ENCODE data around the gene KRTAP10-4. TPM values are rescaled to one million over a fixed set of nuclear protein-coding genes. Genes with fewer than 3 reads are reported as not detected.

Gene KRTAP10-4
- total and polyA plus RNA-seq, 2 of the 4 experiments (the other 2 are of a cell fraction) = not detected

GRCh38 chr21:44614961-44615391 is 41.4 kb downstream of the KRTAP10-4 start:
- no peaks in the 10 kb centered on the region for H3K36me3 ChIP-seq (ENCODE audit: control insufficient read depth, insufficient read depth, low read length)
- no peak overlapping the region for H4K91ac ChIP-seq (ENCODE audit: insufficient read depth, low read depth, low read length)
- no peak overlapping the region for H3K4me2 ChIP-seq (ENCODE audit: low read depth, low read length)
- no peak overlapping the region for H2AK9ac ChIP-seq (replicated peaks; ENCODE audit: low read depth, low read length, poor library complexity)
- dilution Hi-C loops (cut with HindIII; ENCODE audit: low sequenced_read_pairs, unreplicated experiment) (no loop called here), intact Hi-C loops (cut with micrococcal nuclease) (no loop called here), in situ Hi-C loops (cut with MboI; ENCODE audit: low sequenced_read_pairs) (no loop called here)
- H3K27ac ChIP-seq (ENCODE audit: insufficient read depth, low read length) = no peak overlapping the region
- no TSS peak for BruUV-seq (replicated peaks)
- no peak overlapping the region for H3K4ac ChIP-seq (ENCODE audit: low read depth, low read length)
- POLR2A ChIA-PET (ENCODE audit: unreplicated experiment) = no interaction called here
- no peak overlapping the region for H3K14ac ChIP-seq (replicated peaks; ENCODE audit: low read depth, low read length)
- H3K56ac ChIP-seq (ENCODE audit: extremely low read depth, insufficient read depth, low read length) = no peak overlapping the region
- H3K23ac ChIP-seq (ENCODE audit: low read depth, low read length) = no peak overlapping the region
- H2BK15ac ChIP-seq (ENCODE audit: low read depth, low read length) = no peak overlapping the region
- no peaks in the 10 kb centered on the region for H4K20me1 ChIP-seq (ENCODE audit: insufficient read depth, low read length)
- 84% methylated on average over 15 of the region's 28 CpGs; no CpG with 5 or more reads in 1 of the 2 experiments for WGBS, 2 experiments (ENCODE audit: extremely low coverage in 2 of 2, insufficient read length in 1 of 2)
- TF ChIP-seq FOS (IDR thresholded peaks at IDR 0.05; ENCODE audit: low read depth, low read length) = no peak
- TF ChIP-seq CHD1 (IDR thresholded peaks at IDR 0.05; ENCODE audit: low read depth, low read length) = no peak
- no peak for TF ChIP-seq SMC3 (IDR thresholded peaks at IDR 0.05; ENCODE audit: low read depth, low read length)
- TF ChIP-seq BHLHE40 (IDR thresholded peaks at IDR 0.05; ENCODE audit: low read depth, low read length) = no peak
- TF ChIP-seq CEBPB (IDR thresholded peaks at IDR 0.05; ENCODE audit: low read depth, low read length) = no peak
- TF ChIP-seq CTCF (conservative IDR thresholded peaks at IDR 0.05; ENCODE audit: low read depth, low read length) = no peak
- H3K79me1 ChIP-seq (ENCODE audit: low read depth in 1 of 2, low read length in 2 of 2) = no peaks in the 10 kb centered on the region
- no peak overlapping the region for H2BK120ac ChIP-seq (ENCODE audit: low read depth, low read length)
- no peaks in the 10 kb centered on the region for H3K9me1 ChIP-seq (ENCODE audit: insufficient read depth, low read length)
- H3K9me3 ChIP-seq (ENCODE audit: control insufficient read depth, insufficient read depth, low read length) = peaks cover 13% of the 10 kb centered on the region
- no peak overlapping the region for H2AFZ ChIP-seq (replicated peaks; ENCODE audit: low read length, poor library complexity)
- H3K4me1 ChIP-seq (ENCODE audit: control insufficient read depth, insufficient read depth, low read length) = no peaks in the 10 kb centered on the region
- H2BK5ac ChIP-seq (ENCODE audit: low read depth, low read length, poor library complexity, severe bottlenecking) = no peak overlapping the region
- H2BK20ac ChIP-seq (ENCODE audit: low read depth, low read length) = no peak overlapping the region
- CTCF ChIA-PET = no interaction called here
- H3K18ac ChIP-seq (ENCODE audit: low read depth, low read length) = no peak overlapping the region
- ATAC-seq (ENCODE audit: low read depth) (no peak), DNase-seq (no peak)
- no peak overlapping the region for H3K9ac ChIP-seq (ENCODE audit: low read depth, low read length)
- H4K5ac ChIP-seq (ENCODE audit: low read depth, low read length) = no peak overlapping the region
- no peak overlapping the region for H4K8ac ChIP-seq (ENCODE audit: low read depth in 2 of 2, low read length in 2 of 2)
- no peak overlapping the region for H2AK5ac ChIP-seq (ENCODE audit: low read depth, low read length)
- peaks cover 3% of the 10 kb centered on the region; the same call in 1 of the 2 replicates for H3K27me3 ChIP-seq (ENCODE audit: control insufficient read depth, insufficient read depth, low read length)
- no peak overlapping the region for H3K4me3 ChIP-seq (ENCODE audit: insufficient read depth, low read depth, low read length)

All from IMR-90 (cell line).